Mucosa of rectum (tissue), 2 donors: ENCODE measurements around the gene CT47C1.

ENCODE experiments used
- H3K27ac ChIP-seq, 2 donors: one replicate each; pipeline ENCODE4 v1.7.0; 2013; ENCODE audit warnings: inconsistent platforms in 2 of 2, low read depth in 2 of 2, low read length in 2 of 2
- H3K27me3 ChIP-seq, 2 donors: one replicate each; pipeline ENCODE4 v1.7.0; 2013; ENCODE audit warnings: low read length in 2 of 2; ENCODE audit not compliant: control insufficient read depth in 2 of 2, insufficient read depth in 2 of 2
- H3K36me3 ChIP-seq, 2 donors: one replicate each; pipeline ENCODE4 v1.7.0; 2013; ENCODE audit warnings: low read length in 2 of 2; ENCODE audit not compliant: control insufficient read depth in 2 of 2, insufficient read depth in 2 of 2
- H3K4me1 ChIP-seq, 2 donors: one replicate each; pipeline ENCODE4 v1.7.0; 2013; ENCODE audit warnings: low read length in 2 of 2, mild to moderate bottlenecking in 1 of 2; ENCODE audit not compliant: control insufficient read depth in 2 of 2, insufficient read depth in 2 of 2
- H3K4me3 ChIP-seq, 2 donors: one replicate each; pipeline ENCODE4 v1.7.0; 2013; ENCODE audit warnings: low read length in 2 of 2
- H3K9ac ChIP-seq, 2 donors: one replicate each; pipeline ENCODE4 v1.7.0; 2013; ENCODE audit warnings: low read length in 2 of 2, low read depth in 1 of 2, mild to moderate bottlenecking in 1 of 2
- H3K9me3 ChIP-seq, 2 donors: one replicate each; pipeline ENCODE4 v1.7.0; 2013; ENCODE audit warnings: low read length in 2 of 2; ENCODE audit not compliant: control insufficient read depth in 2 of 2
- donor health status: healthy.
- donor health status: Normal muscosa, but diverticular disease.

Gene CT47C1

GRCh38 chrX:119095936-119096335 is 23.1 kb downstream of the CT47C1 start:
- H3K36me3 ChIP-seq, result no peaks in the 10 kb centered on the region
- H3K27ac ChIP-seq, result no peak overlapping the region
- peaks cover 0 to 3% of the 10 kb centered on the region in 2 donors for H3K4me1 ChIP-seq
- H3K9ac ChIP-seq, result no peak overlapping the region
- no peak overlapping the region for H3K4me3 ChIP-seq
- peaks cover 3 to 7% of the 10 kb centered on the region in 2 donors for H3K27me3 ChIP-seq
- H3K9me3 ChIP-seq, result no peaks in the 10 kb centered on the region

DNA sequence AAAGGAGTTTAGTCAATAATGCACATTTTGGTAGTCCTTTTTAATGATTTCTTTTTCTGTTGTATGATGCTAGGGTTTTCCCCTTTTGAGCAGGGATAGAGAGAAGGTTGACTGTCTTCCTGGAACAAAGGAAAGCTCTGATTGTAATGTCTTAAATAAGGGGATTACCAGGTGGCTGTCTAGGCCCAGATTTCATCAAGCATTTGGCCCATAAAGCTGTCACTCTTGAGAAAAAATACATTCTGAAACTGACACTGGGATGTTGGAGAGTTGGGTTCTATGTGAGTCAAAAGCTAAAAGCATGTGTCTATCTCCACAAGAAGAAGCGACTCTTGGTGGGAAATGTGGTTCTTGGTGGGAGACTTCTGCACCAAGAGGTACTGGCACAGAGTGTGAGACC is 28.4 kb downstream of the CT47C1 start:
- H3K36me3 ChIP-seq, result no peaks in the 10 kb centered on the region
- H3K9me3 ChIP-seq, result no peaks in the 10 kb centered on the region
- no peak overlapping the region for H3K9ac ChIP-seq
- H3K4me1 ChIP-seq, result no peaks in the 10 kb centered on the region
- peaks cover 0 to 3% of the 10 kb centered on the region in 2 donors for H3K27me3 ChIP-seq
- H3K4me3 ChIP-seq, result no peak overlapping the region
- no peak overlapping the region for H3K27ac ChIP-seq

DNA sequence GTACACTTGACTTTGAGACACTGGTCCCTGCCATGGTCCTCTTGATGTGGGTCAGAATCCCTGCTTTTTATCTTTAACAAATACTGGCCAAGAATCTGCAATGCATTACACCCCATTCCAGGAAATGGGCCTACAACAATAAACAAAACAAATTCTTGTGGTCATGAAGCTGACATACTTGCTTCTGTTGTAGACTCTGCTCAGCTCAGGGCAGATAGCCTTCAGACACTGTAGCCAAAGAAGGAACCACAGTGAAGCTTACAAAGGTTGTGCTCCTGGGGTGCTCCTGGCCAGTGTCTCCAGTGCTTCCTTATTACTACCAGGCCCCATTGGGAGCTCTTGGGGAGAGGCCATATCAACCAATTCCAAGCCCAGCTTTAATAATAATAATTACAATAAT is 33.0 kb downstream of the CT47C1 start:
- Histone ChIP-seq H3K36me3 (no peaks in the 10 kb centered on the region), H3K27ac (no peak overlapping the region), H3K27me3 (peaks cover 0 to 7% of the 10 kb centered on the region in 2 donors), H3K4me1 (no peaks in the 10 kb centered on the region), H3K9me3 (no peaks in the 10 kb centered on the region), H3K4me3 (no peak overlapping the region), H3K9ac (no peak overlapping the region)

- no peaks in the 10 kb centered on the region for H3K4me1 ChIP-seq
- H3K4me3 ChIP-seq, result no peak overlapping the region
- H3K27me3 ChIP-seq, result peaks cover 0 to 7% of the 10 kb centered on the region in 2 donors
- H3K27ac ChIP-seq, result no peak overlapping the region
- no peak overlapping the region for H3K9ac ChIP-seq
- H3K9me3 ChIP-seq, result no peaks in the 10 kb centered on the region
- no peaks in the 10 kb centered on the region for H3K36me3 ChIP-seq
Observed at GRCh38 chrX:119107206-119107605, 34.4 kb downstream of the CT47C1 start.

DNA sequence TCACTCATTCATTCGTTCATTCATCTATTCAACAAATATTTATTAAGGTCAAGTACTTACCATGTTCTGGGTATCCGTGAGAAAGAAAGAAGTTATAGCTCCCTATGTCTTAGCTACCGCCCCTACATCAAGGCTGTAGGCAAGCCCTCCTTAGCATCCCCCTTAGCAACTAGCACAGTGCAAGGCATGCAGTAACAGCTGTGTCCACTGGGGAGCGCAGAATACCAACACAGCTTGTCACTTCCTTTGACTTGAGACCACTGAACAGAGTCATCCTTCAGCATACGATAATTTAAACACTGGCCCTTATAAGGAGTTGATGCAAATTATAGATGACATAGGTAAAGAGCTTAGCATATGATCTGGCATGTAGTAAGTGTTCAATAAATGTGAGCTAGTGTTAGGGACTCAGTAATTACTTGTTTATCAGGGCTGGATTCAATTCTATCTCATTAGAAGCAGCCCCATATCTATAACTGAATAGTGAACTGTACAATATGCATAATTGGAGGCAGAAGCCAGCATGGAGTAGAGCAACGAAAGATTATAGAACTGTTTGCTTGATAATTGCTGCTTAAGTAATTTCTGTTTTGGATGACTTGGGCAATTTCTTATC is 46.1 kb downstream of the CT47C1 start:
- Histone ChIP-seq H3K4me1 (no peaks in the 10 kb centered on the region), H3K4me3 (no peak overlapping the region), H3K9me3 (no peaks in the 10 kb centered on the region), H3K9ac (no peak overlapping the region), H3K36me3 (no peaks in the 10 kb centered on the region), H3K27ac (no peak overlapping the region), H3K27me3 (peaks cover 6 to 11% of the 10 kb centered on the region in 2 donors)

DNA sequence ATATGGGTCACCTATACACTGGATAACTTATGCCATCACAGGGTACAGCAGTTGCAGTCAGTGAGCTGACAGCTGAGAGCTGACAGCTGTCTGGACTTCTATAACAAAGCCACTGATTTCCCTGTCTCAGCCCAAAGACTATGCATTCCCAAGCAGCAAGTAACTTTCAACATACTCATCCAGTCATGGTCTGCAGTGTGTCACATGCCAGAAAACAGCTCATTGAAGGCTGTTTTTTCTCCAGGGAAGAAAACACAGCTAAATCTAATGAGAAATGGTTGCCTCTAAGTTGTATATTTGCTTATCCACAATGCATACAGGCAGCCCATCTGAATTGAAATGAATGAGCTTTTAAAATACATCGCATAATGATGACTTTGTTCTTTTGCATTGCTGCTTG is 48.5 kb downstream of the CT47C1 start:
- Histone ChIP-seq H3K27me3 (peaks cover 2 to 4% of the 10 kb centered on the region in 2 donors), H3K27ac (no peak overlapping the region), H3K9me3 (no peaks in the 10 kb centered on the region), H3K9ac (no peak overlapping the region), H3K4me3 (no peak overlapping the region), H3K4me1 (no peaks in the 10 kb centered on the region), H3K36me3 (no peaks in the 10 kb centered on the region)
